B cell (primary cell): ENCODE data around the gene KCNQ1OT1. TPM values are rescaled to one million over a fixed set of nuclear protein-coding genes. Genes with fewer than 3 reads are reported as not detected.
A peak's percentile ranks its signal among the peaks of the same experiment; 100 is the strongest.

ENCODE experiments used
- ATAC-seq: fragments of 200-7000 bp; cut with Tn5 transposase; one replicate; pipeline ENCODE4 v1.10.0; 2021; ENCODE audit warnings: low read depth, mild to moderate bottlenecking, moderate number of reproducible peaks, moderate library complexity
- CTCF ChIA-PET: fragments of 350-600 bp; sonication (Branson Sonifier 250); formaldehyde crosslinking; loops from one replicate; lab custom pipeline; 2021; ENCODE audit warnings: antibody characterized with exemption, inconsistent platforms; lab: Charles Lee
- POLR2A ChIA-PET: fragments of 350-600 bp; sonication (Branson Sonifier 250); formaldehyde crosslinking; loops from one replicate; lab custom pipeline; 2021; ENCODE audit warnings: antibody characterized with exemption; lab: Charles Lee
- DNase-seq: peaks from one replicate; pipeline ENCODE4 v3.0.0; 2013
- H2AFZ ChIP-seq: 2 replicates; pipeline ENCODE4 v1.6.1; 2012; ENCODE audit warnings: mild to moderate bottlenecking, low read depth, low read length; ENCODE audit not compliant: insufficient read depth, poor library complexity, severe bottlenecking
- H3K27ac ChIP-seq, 2 donors: 1 replicate in 1 of 2; 2 replicates in 1 of 2; pipeline ENCODE4 v1.5.1; 2012 to 2013; ENCODE audit warnings: low read length in 2 of 2, mild to moderate bottlenecking in 2 of 2, moderate library complexity in 1 of 2
- H3K27me3 ChIP-seq, 4 experiments: fragments of 200-600 bp in 1 of 4; sonication (generic) in 1 of 4; replicated peaks in 1 of 4; 1 replicate in 2 of 4; 2 replicates in 2 of 4; pipeline versions ENCODE4 v1.6.1 to v1.7.0; 2013 to 2016; ENCODE audit warnings: low read length in 3 of 4, mild to moderate bottlenecking in 2 of 4, mixed read lengths in 1 of 4, moderate library complexity in 1 of 4; ENCODE audit not compliant: insufficient read depth in 4 of 4, control insufficient read depth in 3 of 4; ENCODE audit errors: control extremely low read depth in 1 of 4
- H3K36me3 ChIP-seq, 2 experiments: replicated peaks in 1 of 2; 1 replicate in 1 of 2; 2 replicates in 1 of 2; pipeline versions ENCODE4 v1.6.1 to v1.7.1; 2013; ENCODE audit warnings: low read length in 1 of 2; ENCODE audit not compliant: insufficient read depth in 2 of 2, control insufficient read depth in 1 of 2; ENCODE audit errors: control extremely low read depth in 1 of 2, extremely low read depth in 1 of 2
- H3K4me1 ChIP-seq, 2 donors: fragments of 200-600 bp in 1 of 2; sonication (generic) in 1 of 2; 1 replicate in 1 of 2; 2 replicates in 1 of 2; pipeline versions ENCODE4 v1.5.1 to v1.6.1; 2013 to 2017; ENCODE audit warnings: low read length in 2 of 2; ENCODE audit not compliant: control insufficient read depth in 2 of 2, insufficient read depth in 2 of 2
- H3K4me2 ChIP-seq: replicated peaks from 2 replicates; pipeline ENCODE3; 2012; ENCODE audit warnings: mild to moderate bottlenecking, low read depth, low read length; ENCODE audit not compliant: poor library complexity, severe bottlenecking
- H3K4me3 ChIP-seq, 5 experiments: fragments of 200-600 bp in 1 of 5; sonication (generic) in 1 of 5; 1 replicate in 3 of 5; 2 replicates in 2 of 5; pipeline versions ENCODE4 v1.5.1 to v1.7.0; 2011 to 2016; ENCODE audit warnings: low read length in 4 of 5, mild to moderate bottlenecking in 4 of 5, low read depth in 2 of 5, control low read depth in 1 of 5, moderate library complexity in 1 of 5; ENCODE audit not compliant: insufficient read depth in 1 of 5; ENCODE audit errors: control extremely low read depth in 1 of 5, extremely low read depth in 1 of 5
- H3K79me2 ChIP-seq: fragments of 200-600 bp; sonication (generic); one replicate; pipeline ENCODE4 v1.6.0; 2016; ENCODE audit warnings: low read length; ENCODE audit not compliant: control insufficient read depth, insufficient read depth
- H3K9ac ChIP-seq: fragments of 200-600 bp; sonication (generic); 2 replicates; pipeline ENCODE4 v1.6.1; 2017; ENCODE audit warnings: mild to moderate bottlenecking, low read length, moderate library complexity
- H3K9me3 ChIP-seq, 3 donors: one replicate each; pipeline versions ENCODE4 v1.6.1 to v1.7.1; 2013; ENCODE audit warnings: low read length in 2 of 3; ENCODE audit not compliant: control insufficient read depth in 2 of 3, insufficient read depth in 1 of 3; ENCODE audit errors: control extremely low read depth in 1 of 3
- H4K20me1 ChIP-seq: 2 replicates; pipeline ENCODE4 v1.6.0; 2012; ENCODE audit warnings: mild to moderate bottlenecking, low read length; ENCODE audit not compliant: insufficient read depth, control insufficient read depth, poor library complexity, severe bottlenecking
- H3K27ac Mint-ChIP-seq: one replicate; pipeline ENCODE4 v1.8.0; 2021; ENCODE audit warnings: mixed read lengths
- H3K27me3 Mint-ChIP-seq: one replicate; pipeline ENCODE4 v1.8.0; 2021; ENCODE audit warnings: mixed read lengths
- H3K4me1 Mint-ChIP-seq: one replicate; pipeline ENCODE4 v1.8.0; 2021; ENCODE audit warnings: mixed read lengths
- H3K4me3 Mint-ChIP-seq: one replicate; pipeline ENCODE4 v1.8.0; 2021; ENCODE audit warnings: mixed read lengths
- H3K9me3 Mint-ChIP-seq: one replicate; pipeline ENCODE4 v1.8.0; 2022; ENCODE audit warnings: mixed read lengths; ENCODE audit not compliant: insufficient read depth
- CTCF ChIP-seq: fragments of 200-600 bp; IDR thresholded peaks from one replicate; pipeline ENCODE4 v1.8.0; 2022; ENCODE audit warnings: antibody characterized with exemption, mild to moderate bottlenecking
- EZH2 ChIP-seq: IDR thresholded peaks from 2 replicates; pipeline ENCODE4 v1.6.1; 2012; ENCODE audit warnings: borderline replicate concordance, low read depth, mild to moderate bottlenecking, moderate library complexity, low read length; ENCODE audit not compliant: insufficient read depth, poor library complexity, severe bottlenecking
- WGBS: methylation state at CpG from one replicate; pipeline ENCODE4 v1.1.5; 2013; ENCODE audit warnings: missing lambda C conversion rate; ENCODE audit not compliant: insufficient coverage; 5-methylcytosine and 5-hydroxymethylcytosine counted together
- intact Hi-C: fragments of 100-400 bp; cut with micrococcal nuclease; formaldehyde crosslinking; loops from one replicate; pipeline ENCODE4 v1.10.0; 2022
- polyA plus RNA-seq: library from polyadenylated mRNA; depleted of rRNA; stranded (reverse); fragments of >200 nt; gene quantifications from 2 replicates; pipeline ENCODE4 v1.2.3, GENCODE V29; 2012
- total RNA-seq, 2 donors: library from RNA; stranded (reverse); fragments of 120-200 nt in 1 of 2; gene quantifications; 1 replicate in 1 of 2; 2 replicates in 1 of 2; pipeline versions ENCODE4 v1.2.3 to v1.2.4, GENCODE V29; 2013 to 2022

The KCNQ1OT1 gene
- total and polyA plus RNA-seq, 2 donors (not counting 1 experiment from before 2014, with no cell fraction given), result 0.03 to 0.89 TPM

- Histone ChIP-seq H3K27ac (no peak overlapping the region), H3K4me3 (no peak overlapping the region), H3K36me3 (no peaks in the 10 kb centered on the region), H2AFZ (no peak overlapping the region), H3K9me3 (peaks cover 0 to 35% (median 4%) of the 10 kb centered on the region in 3 donors), H3K4me1 (peaks cover 14 to 24% of the 10 kb centered on the region in 2 donors), H4K20me1 (peaks cover 16% of the 10 kb centered on the region), H3K4me2 (no peak overlapping the region), H3K27me3 (no peaks in the 10 kb centered on the region), H3K79me2 (no peaks in the 10 kb centered on the region), H3K9ac (no peak overlapping the region)
- no peak for DNase-seq
- no peaks in the 10 kb centered on the region for H3K27me3 Mint-ChIP-seq
- H3K4me3 Mint-ChIP-seq, result no peak overlapping the region
- ChIA-PET CTCF (no interaction called here), POLR2A (no interaction called here)
- ATAC-seq, result no peak
- no peak overlapping the region for H3K27ac Mint-ChIP-seq
- intact Hi-C loops, result loop anchor here (5.0 kb wide), 1 partner anchor 183 kb away; the partner anchor contains the start of gene CDKN1C
- TF ChIP-seq CTCF, result no peak
- no peak for TF ChIP-seq EZH2
- 87% methylated on average over 6 of the region's 6 CpGs for WGBS
- H3K4me1 Mint-ChIP-seq, result peaks cover 28% of the 10 kb centered on the region
- no peaks in the 10 kb centered on the region for H3K9me3 Mint-ChIP-seq
These were observed 4.6 kb upstream of the KCNQ1OT1 start for GRCh38 chr11:2704356-2704755.

- H3K79me2 ChIP-seq, result peaks cover 5% of the 10 kb centered on the region
- Mint-ChIP-seq H3K4me3 (no peak overlapping the region), H3K27me3 (no peaks in the 10 kb centered on the region), H3K27ac (no peak overlapping the region), H3K9me3 (no peaks in the 10 kb centered on the region), H3K4me1 (peaks cover 31% of the 10 kb centered on the region)
- no peak for ATAC-seq
- H3K4me1 ChIP-seq, result peaks cover 20 to 32% of the 10 kb centered on the region in 2 donors
- ChIA-PET CTCF (interaction anchor here (1.2 kb wide), 1 partner anchor 170 kb away, joined by 3 read pairs; no protein-coding TSS in a partner anchor), POLR2A (no interaction called here)
- peak overlapping the region; percentile 14 for H3K4me2 ChIP-seq
- peaks cover 0 to 41% (median 4%) of the 10 kb centered on the region in 3 donors for H3K9me3 ChIP-seq
- no peak overlapping the region for H3K9ac ChIP-seq
- no peak overlapping the region for H3K4me3 ChIP-seq
- no peak overlapping the region for H2AFZ ChIP-seq
- intact Hi-C loops, result loop anchor here (5.0 kb wide), 1 partner anchor 184 kb away; the partner anchor contains the start of gene CDKN1C
- WGBS, result 41% methylated on average over 14 of the region's 16 CpGs
- H4K20me1 ChIP-seq, result peaks cover 23% of the 10 kb centered on the region
- H3K27me3 ChIP-seq, result peaks cover 0 to 7% (median 1%) of the 10 kb centered on the region in 4 experiments
- TF ChIP-seq CTCF (no peak), EZH2 (no peak)
- DNase-seq, result no peak
- no peak overlapping the region for H3K27ac ChIP-seq
- no peaks in the 10 kb centered on the region for H3K36me3 ChIP-seq
These were observed 3.8 kb upstream of the KCNQ1OT1 start for GRCh38 chr11:2703363-2704141.
